ENCODE measurements around the gene SPINT1.
"Not testable (repeated sequence)": the region's sequence is repeated elsewhere in the genome, so short reads cannot be mapped to it uniquely, and the experiment has no call there.

Gene SPINT1

DNA sequence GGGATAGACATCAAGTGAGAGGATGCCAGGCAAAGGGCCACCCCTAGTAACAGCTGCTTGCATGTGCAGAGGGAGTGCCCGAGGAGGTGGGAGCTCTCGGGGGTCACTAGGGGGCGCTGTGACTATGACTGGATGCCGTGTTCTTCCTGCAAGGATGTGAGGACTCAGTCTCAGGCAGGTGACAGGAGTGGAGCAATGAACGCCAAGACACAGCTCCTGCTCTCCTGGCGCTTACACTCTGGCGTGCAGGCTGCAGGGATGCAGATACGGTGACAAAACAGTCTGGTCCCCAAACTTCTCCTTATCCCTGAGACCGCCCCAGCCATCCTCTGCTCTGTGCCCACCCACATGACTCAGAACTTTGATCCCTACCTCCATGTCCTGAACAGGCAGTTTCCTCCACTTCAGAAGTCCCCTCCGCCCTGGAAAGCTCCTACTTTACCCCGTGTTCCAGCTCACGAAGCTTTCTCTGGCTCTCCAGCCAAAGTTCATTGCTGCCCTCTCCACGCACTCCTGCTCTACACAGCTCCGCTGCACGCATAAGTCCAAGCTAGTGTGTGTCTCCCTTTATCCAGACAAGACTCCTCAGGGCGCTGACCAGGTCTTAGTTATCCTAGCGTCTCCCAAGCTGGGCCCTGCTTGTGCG lies 15.5 kb downstream of the SPINT1 start:
- DNase-seq (ENCODE audit: low read depth in 2 of 3, low spot score in 2 of 3), result peak; percentile 54 to 95 (median 87)

DNA sequence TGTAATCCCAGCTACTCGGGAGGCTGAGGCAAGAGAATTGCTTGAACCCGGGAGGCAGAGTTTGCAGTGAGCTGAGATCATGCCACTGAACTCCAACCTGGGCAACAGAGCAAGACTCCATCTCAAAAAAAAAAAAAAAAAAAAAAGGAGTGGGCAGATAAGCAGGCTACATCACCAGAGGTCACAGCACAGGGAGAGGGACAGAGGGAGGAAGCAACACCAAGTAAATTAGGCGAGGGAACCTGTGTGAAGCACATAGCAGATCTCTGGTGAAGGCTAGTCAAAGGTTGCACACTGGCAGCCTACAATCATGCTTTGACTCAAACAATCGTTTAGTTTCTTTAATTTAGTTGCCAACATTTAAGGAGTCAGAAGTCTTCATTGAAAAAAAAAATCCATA lies 17.3 kb downstream of the SPINT1 start:
- not testable (repeated sequence) for DNase-seq (ENCODE audit: low read depth in 2 of 3, low spot score in 2 of 3)

- DNase-seq (ENCODE audit: low read depth in 2 of 3, low spot score in 2 of 3), result no peak
Observed at GRCh38 chr15:40863660-40864270, 19.9 kb downstream of the SPINT1 start.

- no peak for DNase-seq (ENCODE audit: low read depth in 2 of 3, low spot score in 2 of 3)
Observed at GRCh38 chr15:40867199-40867598, 23.4 kb downstream of the SPINT1 start.

- no peak for DNase-seq (ENCODE audit: low read depth in 2 of 3, low spot score in 2 of 3)
Observed at GRCh38 chr15:40869686-40870085, 25.8 kb downstream of the SPINT1 start.

DNA sequence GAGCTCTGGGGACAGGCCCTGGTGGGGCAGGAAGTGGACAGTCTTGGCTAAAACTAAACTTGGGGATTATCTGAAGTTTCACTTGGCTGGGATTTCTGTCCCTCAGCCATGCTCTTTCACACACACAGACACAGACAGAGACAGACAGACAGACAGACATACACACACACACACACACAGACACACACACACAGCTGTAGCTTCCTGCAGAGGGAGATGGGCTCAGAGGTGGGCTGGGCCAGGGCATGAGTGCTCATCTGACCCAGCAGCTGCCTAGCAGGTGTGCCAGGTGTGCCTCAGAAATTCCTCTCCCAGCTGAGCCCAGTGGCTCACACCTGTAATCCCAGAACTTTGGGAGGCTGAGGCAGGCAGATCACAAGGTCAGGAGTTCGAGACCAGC lies 26.9 kb downstream of the SPINT1 start:
- DNase-seq (ENCODE audit: low read depth in 2 of 3, low spot score in 2 of 3), result no peak

DNA sequence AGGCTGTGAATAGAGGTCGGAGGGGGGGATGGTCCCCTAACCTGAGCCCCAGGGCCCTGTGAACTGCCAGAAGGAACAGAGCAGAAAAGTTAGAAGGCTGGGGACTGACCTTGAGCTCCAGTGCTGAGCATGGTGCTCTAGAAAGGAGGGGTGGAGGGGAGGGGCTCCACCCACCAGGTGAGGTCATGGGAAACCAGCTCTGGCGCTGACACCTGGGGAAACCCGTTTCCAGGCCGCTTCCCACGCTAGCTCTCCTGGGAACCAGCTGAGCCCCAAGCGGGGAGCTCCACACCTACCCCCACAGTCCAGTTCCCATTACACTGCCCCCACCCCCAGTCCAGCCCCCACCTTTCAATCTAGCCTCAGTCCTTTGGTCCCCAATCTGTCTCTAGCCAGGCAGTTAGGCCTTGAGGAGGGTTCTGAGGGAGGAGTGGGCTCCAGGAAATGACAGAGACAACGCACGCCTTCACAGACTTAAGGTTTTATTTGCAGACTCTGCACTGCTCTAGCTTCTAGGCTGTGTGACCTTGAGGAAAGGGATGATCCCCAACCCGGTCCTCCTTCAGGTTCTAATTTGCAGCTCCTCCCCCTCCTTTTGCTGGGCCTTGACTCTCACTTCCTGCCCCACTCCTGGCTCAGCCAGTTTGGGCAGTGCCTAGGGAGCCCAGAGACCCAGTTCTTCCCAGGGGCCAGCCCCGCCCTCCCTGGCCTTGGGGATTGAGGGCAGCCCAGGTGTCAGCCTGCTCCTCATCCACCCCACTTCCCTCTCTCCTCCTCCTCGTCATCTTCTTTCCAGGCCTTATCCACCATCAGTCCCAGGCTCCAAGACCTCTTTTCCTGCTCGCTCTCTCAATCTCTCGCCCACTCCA lies 28.1 kb downstream of the SPINT1 start:
- no peak for DNase-seq (ENCODE audit: low read depth in 2 of 3, low spot score in 2 of 3)

DNA sequence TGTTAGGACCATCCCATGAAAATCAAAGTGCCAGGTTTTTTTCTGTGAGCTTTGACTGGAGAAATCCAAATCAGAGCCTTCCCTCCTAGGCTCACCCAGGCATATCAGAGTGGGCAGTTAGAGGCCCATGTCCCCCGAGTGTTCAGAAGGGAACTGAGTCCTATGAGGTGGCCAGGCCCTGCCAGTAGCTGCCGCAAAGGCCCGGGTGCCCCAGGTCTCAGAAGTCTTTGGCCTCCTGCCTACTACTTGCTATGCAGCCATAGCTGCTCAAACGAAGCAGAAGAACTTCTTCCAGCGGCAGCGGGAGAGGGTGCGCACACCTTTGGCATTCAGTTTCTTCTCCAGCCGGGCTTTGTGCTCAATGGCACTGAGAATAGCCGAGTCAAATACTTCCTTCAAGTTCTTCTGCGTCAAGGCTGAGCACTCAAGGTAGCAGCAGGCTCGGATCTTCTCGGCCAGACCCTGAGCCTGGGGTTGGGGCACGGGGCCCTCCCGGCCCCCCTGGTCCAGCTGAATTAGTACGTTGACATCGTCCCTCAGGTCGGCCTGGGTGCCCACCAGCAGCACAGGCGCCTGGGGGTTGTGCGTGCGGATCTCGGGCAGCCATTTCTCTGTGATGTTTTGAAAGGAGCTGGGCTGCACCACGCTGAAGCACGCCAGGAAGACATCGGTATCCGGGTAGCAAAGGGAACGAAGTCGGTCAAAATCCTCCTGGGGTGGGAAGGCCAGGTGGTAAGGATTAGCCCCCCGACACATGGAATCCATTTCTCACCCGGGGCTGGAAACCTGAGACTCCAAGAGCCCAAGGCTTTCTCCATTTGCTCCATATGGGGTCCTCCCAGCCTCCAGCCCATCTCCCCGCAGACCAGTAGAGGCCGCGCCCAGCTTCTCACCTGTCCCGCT lies 29.2 kb downstream of the SPINT1 start:
- no peak for DNase-seq (ENCODE audit: low read depth in 2 of 3, low spot score in 2 of 3)

GRCh38 chr15:40873694-40874561 lies 30.1 kb downstream of the SPINT1 start, which contains the start of gene RHOV:
TSS of gene RHOV (minus strand) at chr15:40874234. CDS start at chr15:40874139, 95 bp downstream.
- DNase-seq (ENCODE audit: low read depth in 2 of 3, low spot score in 2 of 3), result no peak

DNA sequence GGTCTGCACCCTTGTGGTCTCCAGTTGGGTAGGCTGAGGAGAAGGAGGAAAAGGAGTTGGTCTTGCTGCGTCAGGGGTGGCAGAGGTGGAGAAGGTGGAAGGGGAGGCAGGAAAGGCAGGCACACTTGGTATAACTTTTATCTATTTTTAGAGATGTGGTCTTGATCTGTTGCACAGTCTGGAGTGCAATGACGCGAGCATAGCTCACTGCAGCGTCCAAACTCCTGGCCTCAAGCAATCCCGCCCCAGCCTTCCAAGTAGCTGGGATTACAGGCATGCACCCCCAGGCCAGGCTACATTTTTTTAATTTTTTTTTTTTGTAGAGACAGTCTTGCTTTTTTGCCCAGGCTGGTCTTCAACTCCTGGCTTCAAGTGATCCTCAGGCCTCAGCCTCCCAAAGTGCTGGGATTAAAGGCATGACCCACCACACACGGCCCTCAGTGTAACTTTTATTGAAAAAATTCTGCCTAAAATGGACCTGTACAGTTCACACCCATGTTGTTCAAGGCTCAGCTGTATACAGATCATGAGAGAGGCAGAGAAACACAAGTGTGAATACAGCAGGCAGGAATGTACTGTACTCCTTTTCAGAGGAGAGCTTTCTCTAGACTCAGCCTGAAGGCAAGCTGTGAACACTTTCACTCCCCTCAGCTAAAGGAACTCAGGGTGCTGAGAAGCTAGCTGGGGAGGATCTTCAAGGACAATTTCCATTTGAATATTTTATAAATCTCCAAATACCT lies 32.3 kb downstream of the SPINT1 start:
- no peak for DNase-seq (ENCODE audit: low read depth in 2 of 3, low spot score in 2 of 3)

DNA sequence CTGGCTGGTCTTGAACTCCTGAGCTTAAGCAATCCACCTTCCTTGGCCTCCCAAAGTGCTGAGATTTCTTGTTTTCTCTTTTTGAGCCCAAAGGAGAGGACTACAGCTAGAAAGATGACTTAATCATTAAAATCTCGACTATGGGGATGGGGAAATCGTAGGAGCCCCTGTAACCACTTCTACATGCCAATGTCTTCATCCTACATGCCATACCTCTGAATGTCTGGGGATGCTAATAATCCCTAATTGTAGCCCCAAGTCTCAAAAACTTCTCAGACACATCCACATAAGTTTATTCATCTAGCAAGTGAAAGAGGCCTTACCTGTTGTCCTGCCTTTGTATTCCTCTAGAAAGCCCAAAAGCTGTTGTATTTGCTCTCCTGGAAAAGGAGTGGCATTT lies 33.8 kb downstream of the SPINT1 start:
- DNase-seq (ENCODE audit: low read depth in 2 of 3, low spot score in 2 of 3), result no peak

- no peak for DNase-seq (ENCODE audit: low read depth in 2 of 3, low spot score in 2 of 3)
Observed at GRCh38 chr15:40878785-40879184, 34.9 kb downstream of the SPINT1 start.

- no peak for DNase-seq (ENCODE audit: low read depth in 2 of 3, low spot score in 2 of 3)
Observed at GRCh38 chr15:40879609-40880008, 35.8 kb downstream of the SPINT1 start.

GRCh38 chr15:40881351-40881750 lies 37.5 kb downstream of the SPINT1 start:
- no peak for DNase-seq (ENCODE audit: low read depth in 2 of 3, low spot score in 2 of 3)

- DNase-seq (ENCODE audit: low read depth in 2 of 3, low spot score in 2 of 3), result no peak
Observed at GRCh38 chr15:40886586-40886985, 42.7 kb downstream of the SPINT1 start.

DNA sequence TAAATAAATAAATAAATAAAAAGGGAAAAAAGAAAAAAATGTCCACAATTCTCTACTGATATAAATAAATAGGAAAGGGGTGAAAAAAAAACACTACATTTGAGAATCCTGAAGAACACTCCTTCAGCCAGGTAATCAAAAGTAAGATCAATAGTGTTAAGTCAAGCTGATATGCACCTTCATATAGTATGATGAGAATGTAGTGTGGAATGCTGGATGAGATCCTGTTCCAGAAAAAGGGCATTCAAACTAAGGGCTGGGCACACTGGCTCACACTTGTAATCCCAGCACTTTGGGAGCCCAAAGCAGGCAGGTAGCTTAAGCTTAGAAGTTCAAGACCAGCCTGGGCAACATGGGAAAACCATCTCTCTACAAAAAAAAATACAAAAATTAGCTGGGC lies 45.3 kb downstream of the SPINT1 start:
- no peak for DNase-seq (ENCODE audit: low read depth in 2 of 3, low spot score in 2 of 3)

DNA sequence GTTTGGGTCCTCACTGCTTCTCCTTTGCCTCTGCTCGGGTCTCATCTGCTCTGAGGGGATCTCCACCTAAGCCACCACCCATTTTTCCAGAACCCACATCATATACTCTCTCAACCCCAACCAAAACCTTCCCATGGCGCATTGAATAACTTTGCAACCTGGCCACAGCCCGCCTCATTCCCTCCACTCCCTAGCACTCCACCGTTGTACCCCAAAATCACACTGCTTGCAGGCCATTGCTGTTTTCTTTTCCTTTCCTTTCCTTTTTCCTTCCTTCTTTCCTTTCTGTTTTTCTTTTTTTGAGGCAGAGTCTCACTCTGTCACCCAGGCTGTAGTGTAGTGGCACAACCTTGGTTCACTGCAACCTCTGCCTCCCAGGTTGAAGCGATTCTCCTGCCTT lies 47.3 kb downstream of the SPINT1 start:
- DNase-seq (ENCODE audit: low read depth in 2 of 3, low spot score in 2 of 3), result no peak

- no peak for DNase-seq (ENCODE audit: low read depth in 2 of 3, low spot score in 2 of 3)
Observed at GRCh38 chr15:40891810-40892446, 48.1 kb downstream of the SPINT1 start.

DNA sequence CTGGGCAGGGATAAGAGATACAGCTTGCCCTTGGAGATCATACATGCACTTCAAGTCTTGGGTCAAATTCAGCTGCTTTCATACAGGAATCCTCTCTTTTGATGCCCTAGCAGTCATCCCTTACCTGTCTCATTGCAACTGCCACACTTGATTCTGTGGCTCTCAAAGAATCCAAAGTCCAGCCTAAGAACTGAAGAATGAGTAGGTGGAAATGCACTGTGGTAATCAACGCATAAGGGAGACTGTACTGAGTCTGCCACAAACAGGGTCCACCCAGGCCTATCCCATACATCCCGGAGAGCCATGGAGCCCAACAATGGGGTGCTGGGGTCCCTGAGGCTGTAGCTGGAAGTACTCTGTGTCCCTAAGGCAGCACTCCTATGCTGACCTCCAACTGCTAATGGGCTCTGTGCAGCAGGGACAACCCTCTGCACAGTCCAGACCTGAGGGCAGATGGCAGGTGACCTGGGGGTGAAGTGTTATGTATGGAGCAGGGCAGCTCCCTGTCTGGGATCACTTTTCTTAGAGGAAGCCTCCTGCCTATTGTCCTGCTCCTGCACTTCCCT lies 48.7 kb downstream of the SPINT1 start:
- no peak for DNase-seq (ENCODE audit: low read depth in 2 of 3, low spot score in 2 of 3)
